KG1 (cell line): ENCODE results near the gene SRRD.
A peak's percentile ranks its signal among the peaks of the same experiment; 100 is the strongest.

Source experiments
- DNase-seq: peaks from one replicate; lab custom pipeline; 2025; lab: John Stamatoyannopoulos, UW

The SRRD gene

DNA sequence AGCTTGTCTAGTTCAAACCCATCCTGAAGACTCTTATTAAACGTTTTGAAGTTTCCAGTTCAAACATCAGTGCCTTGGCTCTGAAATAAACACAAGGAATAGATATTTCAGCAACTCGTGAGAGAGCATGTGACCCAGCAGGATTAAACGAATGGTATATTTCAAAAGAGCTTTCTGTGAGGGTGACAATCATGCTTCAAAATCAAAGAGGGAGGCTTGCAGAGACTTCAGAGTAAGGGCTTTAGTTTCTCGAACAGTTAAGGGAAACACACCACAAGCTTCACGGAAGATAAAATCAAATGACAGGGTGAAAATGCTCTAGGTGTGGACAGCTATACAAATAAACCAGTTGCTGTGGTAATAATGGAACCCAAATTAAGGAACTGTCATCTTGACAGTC lies 1.5 kb upstream of the SRRD start:
- DNase-seq: no peak

DNA sequence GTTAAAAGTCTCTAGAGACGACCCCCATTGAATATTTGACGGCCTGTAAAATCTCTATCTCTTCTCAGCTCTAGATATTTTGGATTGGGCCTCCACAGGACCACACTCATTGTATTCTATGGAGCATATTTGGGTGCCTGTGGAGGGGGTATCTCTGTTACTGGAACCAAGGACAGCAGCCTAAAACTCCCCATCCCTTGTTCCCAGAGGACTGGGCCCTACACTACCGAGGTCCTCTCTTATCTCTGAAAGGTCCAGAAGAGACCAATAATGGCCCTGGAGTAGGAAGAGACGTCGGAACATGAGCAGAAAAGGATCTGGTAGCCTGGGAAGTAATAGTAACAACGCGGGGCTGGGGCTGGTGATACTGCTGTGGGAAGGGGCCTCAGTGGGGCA lies 636 bp upstream of the SRRD start:
- DNase-seq: no peak

DNA sequence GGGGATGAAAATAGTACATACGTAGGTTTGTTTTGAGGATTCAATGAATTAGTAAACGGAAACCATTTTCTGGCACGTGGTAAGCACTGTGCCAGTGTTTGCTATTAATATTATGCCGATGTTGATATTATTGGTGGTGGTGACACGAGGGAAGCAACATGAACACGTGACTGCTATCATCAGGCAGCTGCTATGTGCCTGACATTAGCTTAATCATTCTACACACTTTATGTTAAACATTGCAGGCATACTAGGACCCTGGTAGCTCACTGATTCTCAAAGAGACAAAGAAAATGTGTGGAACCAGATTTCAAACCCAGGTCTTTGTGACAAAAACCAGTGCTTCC lies 656 bp downstream of the SRRD start:
- DNase-seq: no peak

- DNase-seq: no peak
These were observed 1.3 kb downstream of the SRRD start for GRCh38 chr22:26485013-26485412.

GRCh38 chr22:26485806-26486390 lies 2.2 kb downstream of the SRRD start:
- no peak for DNase-seq

GRCh38 chr22:26486394-26486793 lies 2.7 kb downstream of the SRRD start:
- no peak for DNase-seq

GRCh38 chr22:26487996-26488395 lies 4.3 kb downstream of the SRRD start:
- DNase-seq: no peak

DNA sequence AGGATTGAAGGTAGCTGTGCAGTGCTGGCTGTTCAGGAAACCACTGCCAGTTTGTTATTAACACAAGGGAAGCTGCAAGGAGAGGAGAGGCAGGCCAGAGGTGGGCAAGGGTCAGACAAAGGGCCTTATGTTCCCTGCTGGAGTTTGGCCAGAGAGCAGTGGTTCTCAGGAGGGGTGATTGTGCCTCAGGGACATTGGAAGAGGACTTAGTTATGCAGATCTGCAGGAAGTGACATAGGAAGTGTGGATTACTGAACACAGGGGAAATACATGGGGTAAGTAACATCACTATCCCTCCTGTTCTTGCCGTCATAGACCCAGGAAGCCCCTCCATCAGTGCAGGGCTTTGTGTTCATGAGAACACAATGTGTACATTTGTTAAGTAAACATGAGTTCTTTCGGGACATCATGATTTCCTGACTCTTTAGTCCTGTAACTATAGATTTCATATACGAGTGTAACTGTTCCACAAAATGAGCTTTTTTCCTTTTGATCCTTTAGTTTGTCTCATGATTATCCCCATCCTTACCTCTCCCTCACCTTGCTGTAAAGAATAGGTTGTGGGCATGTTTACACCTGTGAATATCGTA lies 5.9 kb downstream of the SRRD start:
- DNase-seq: no peak

DNA sequence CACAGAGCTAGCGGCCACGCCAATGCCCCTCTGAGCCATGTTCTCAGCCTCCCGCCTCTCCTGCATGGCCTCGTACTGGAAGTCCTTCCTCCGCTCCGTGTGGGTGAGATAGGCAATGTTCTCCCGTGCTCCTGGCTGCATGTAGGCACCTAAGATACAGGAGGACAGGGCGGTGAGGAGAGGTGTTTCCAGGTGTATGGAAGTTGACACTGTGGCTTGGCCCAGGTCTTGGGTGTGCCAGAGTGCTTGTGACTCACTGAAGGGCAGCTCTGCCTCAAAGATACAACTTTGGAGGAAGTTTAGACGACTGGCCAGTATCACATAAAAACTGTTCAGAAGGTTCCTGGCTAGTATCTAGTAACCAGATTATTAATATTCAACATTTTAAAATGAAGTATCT lies 8.5 kb downstream of the SRRD start:
- DNase-seq: no peak

GRCh38 chr22:26494506-26494905 lies 10.8 kb downstream of the SRRD start:
- DNase-seq: no peak

DNA sequence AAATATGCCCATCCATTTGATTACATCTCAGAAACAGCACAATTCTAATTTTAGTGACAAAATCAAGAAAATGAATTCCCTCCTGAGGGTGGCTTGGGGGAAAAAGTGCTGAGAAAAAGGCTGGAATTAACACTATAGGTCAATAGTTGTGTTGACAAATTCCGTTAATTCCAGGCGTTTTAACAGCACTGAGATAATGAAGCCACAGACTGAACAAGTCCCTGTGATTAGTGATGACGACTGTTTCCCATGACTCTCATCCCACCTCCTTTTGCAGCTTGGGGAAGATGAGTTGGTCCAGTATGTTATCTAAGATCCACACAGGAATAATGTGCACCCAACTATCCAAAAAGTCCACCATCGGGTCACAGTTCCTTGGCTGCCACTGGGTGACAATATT lies 12.8 kb downstream of the SRRD start:
- no peak for DNase-seq

GRCh38 chr22:26499188-26499703 lies 15.6 kb downstream of the SRRD start:
- DNase-seq: no peak

DNA sequence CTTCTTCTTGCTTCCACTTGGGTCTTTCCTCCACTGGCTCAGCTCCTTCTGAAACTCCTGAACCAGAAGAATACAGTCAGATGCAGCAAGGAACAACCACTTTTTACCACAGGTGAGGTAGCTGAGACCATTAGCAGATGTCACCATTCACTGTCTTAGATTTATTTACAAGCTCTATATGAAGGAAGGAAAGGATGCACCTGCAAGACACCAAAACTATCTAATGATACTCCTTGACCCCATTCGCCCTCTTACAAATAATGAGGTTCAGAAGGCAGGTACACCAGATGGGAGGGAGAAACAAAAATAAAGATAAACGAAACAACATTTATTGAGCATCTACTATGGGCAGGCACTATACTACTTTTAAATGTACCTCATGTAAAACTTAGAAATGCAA lies 18.3 kb downstream of the SRRD start:
- DNase-seq: no peak

GRCh38 chr22:26502688-26503561 lies 19.2 kb downstream of the SRRD start:
- DNase-seq: peak; percentile 64

- no peak for DNase-seq
These were observed 20.1 kb downstream of the SRRD start for GRCh38 chr22:26503758-26504157.

DNA sequence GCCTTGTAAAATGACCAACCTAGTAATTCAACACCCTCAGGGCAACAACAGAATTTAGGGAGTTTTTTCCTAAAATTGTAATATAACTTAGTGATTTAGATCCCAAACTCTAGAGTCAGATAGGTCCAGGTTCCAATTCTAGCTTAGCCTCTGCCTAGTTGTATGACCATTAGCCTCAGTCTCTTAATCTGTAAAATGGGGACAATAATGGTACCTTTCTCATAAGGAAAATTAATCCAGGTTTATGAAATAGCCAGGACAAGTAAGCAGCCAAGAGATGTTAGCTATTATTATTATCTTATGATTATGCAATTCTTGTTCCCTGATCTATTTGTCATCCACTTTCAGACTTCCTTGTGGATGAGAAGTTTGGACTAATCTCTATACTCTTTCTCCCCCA lies 24.5 kb downstream of the SRRD start:
- DNase-seq: no peak

DNA sequence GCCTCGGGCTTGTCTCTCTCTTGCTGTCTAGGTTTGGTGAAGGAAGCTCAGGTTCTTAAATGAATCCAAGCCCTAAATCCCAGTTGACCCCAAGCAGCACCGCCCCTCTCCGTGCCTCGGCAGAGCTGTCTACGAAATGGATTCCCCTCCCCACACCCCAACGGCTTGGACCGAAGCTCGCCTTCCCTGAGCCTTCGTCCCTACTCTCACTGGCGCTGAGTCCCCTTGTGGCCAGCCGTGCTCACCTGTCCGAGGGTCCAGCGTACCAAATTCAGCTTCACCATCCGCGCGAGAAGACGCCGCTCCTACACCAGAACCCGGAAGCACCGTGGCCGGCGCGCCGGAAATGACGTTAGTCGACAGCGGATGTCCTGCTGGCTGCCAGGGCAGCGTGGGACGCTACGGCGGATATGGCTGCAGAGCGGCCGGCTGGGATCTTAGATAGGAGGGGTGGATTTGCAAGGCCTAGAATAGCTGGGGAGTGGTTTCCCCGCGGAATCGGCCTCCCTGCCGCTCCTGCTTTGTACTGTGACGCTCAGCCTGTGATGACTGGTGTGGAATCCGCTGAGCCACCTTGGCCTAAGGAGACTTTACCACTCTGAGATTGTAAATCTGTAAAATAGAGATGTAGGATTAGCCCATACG lies 28.6 kb downstream of the SRRD start, which contains the start of gene TFIP11:
Gene TFIP11 (minus strand): TSS at position 325 of the 645 bp plus-strand sequence. CDS start 2,201 bp downstream, outside the sequence.
- peak; percentile 81 for DNase-seq

DNA sequence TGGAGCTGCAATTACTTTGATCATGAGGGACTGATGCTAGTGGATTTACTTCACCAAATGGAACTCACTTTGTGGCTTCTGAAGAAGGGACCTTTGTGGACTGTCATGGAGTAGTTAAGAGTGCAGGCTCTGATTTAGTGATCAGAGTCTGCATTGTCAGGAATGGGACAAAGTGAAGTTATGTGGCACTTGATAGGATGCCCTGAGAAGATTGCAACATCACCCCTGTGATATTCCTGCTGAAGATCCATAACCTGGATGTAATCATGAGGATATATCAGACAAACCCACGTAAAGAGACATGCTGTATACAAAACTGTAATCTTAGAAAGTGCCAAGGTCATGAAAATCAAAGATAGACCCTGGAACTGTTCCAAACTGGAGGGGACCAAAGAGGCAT lies 30.2 kb downstream of the SRRD start:
- no peak for DNase-seq

- no peak for DNase-seq
These were observed 30.9 kb downstream of the SRRD start for GRCh38 chr22:26514419-26515161.

- DNase-seq: no peak
These were observed 32.3 kb downstream of the SRRD start for GRCh38 chr22:26515931-26516330.

GRCh38 chr22:26516503-26516902 lies 32.8 kb downstream of the SRRD start:
- DNase-seq: no peak

DNA sequence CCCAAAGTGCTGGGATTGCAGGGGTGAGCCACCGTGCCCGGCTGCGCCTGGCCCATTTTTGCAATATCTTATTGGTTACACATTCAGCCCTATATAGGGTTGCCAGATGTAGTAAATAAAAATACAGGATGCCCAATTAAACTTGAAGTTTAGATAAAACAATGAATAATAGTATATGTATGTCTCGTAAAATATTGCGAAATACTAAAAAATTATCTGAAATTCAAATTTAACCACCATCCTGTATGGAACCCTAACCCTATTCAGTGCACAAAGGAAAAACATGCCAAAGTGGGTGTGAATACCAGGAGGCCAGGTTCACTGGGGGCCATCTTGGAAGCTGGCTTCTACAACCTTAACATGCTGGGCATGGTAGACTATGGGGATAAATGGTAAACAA lies 33.8 kb downstream of the SRRD start:
- DNase-seq: no peak
